Stomach (tissue), 4 donors: ENCODE results near the gene HMGXB3.

Experiments
- CTCF ChIP-seq, 7 experiments: fragments of 450-650 bp in 4 of 7; fragments of 200-600 bp in 3 of 7; sonication (generic) in 3 of 7; IDR thresholded peaks; one replicate each; pipeline ENCODE4 v1.5.1; 2016 to 2019; ENCODE audit warnings: antibody characterized with exemption in 7 of 7, control low read depth in 2 of 7, mild to moderate bottlenecking in 1 of 7
- POLR2A ChIP-seq, 4 donors: fragments of 450-650 bp; IDR thresholded peaks; one replicate each; pipeline ENCODE4 v1.6.1; 2016; ENCODE audit warnings: antibody characterized with exemption in 4 of 4, control low read depth in 2 of 4, mild to moderate bottlenecking in 1 of 4, moderate library complexity in 1 of 4
- POLR2AphosphoS5 ChIP-seq, 3 donors: sonication (generic); formaldehyde crosslinking; IDR thresholded peaks; one replicate each; pipeline ENCODE4 v1.6.1; 2016; ENCODE audit warnings: antibody characterized with exemption in 3 of 3

- no peak for TF ChIP-seq CTCF (IDR thresholded peaks at IDR 0.05)
- TF ChIP-seq POLR2A (IDR thresholded peaks at IDR 0.05): no peak
- no peak for TF ChIP-seq POLR2AphosphoS5 (IDR thresholded peaks at IDR 0.05)
Observed at GRCh38 chr5:149996205-149996890, 4.2 kb upstream of the HMGXB3 start.
